HG03139 (cell line): ENCODE data around the gene YBX2.

Source experiments
- ATAC-seq: cut with Tn5 transposase; IDR thresholded peaks from one replicate; pipeline ENCODE4 v1.9.1; 2021; ENCODE audit not compliant: unreplicated experiment

Gene YBX2

GRCh38 chr17:7304179-7304578, 9.7 kb upstream of the YBX2 start:
- ATAC-seq: no peak

GRCh38 chr17:7296189-7296861, 1.9 kb upstream of the YBX2 start:
- ATAC-seq: no peak

- ATAC-seq: no peak
Measured at GRCh38 chr17:7295230-7296180, 1.1 kb upstream of the YBX2 start.

- ATAC-seq: no peak
Measured at GRCh38 chr17:7293816-7294613, 424 bp downstream of the YBX2 start.

GRCh38 chr17:7293159-7293558, 1.3 kb downstream of the YBX2 start:
- no peak for ATAC-seq

- no peak for ATAC-seq
Measured at GRCh38 chr17:7292729-7293128, 1.7 kb downstream of the YBX2 start.

- ATAC-seq: no peak
Measured at GRCh38 chr17:7292194-7292593, 2.2 kb downstream of the YBX2 start.

- ATAC-seq: no peak
Measured at GRCh38 chr17:7290685-7291084, 3.8 kb downstream of the YBX2 start.

GRCh38 chr17:7290166-7290565, 4.3 kb downstream of the YBX2 start:
- ATAC-seq: no peak

- ATAC-seq: no peak
Measured at GRCh38 chr17:7289256-7290032, 5.0 kb downstream of the YBX2 start.

GRCh38 chr17:7285679-7286078, 8.8 kb downstream of the YBX2 start:
- no peak for ATAC-seq

- no peak for ATAC-seq
Measured at GRCh38 chr17:7284911-7285310, 9.5 kb downstream of the YBX2 start.

GRCh38 chr17:7283471-7284216, 10.8 kb downstream of the YBX2 start:
- ATAC-seq: no peak

GRCh38 chr17:7282752-7283321, 11.6 kb downstream of the YBX2 start:
- no peak for ATAC-seq

GRCh38 chr17:7281953-7282751, 12.3 kb downstream of the YBX2 start:
- ATAC-seq: no peak

- ATAC-seq: no peak
Measured at GRCh38 chr17:7281074-7281952, 13.1 kb downstream of the YBX2 start, which contains the start of gene SLC2A4. SLC2A4 (plus strand) TSS chr17:7281718; CDS start chr17:7281935, 217 bp downstream.

GRCh38 chr17:7280519-7281073, 13.8 kb downstream of the YBX2 start:
- ATAC-seq: peak; percentile 48
